Measurements from ENCODE around the gene ULK2.
A peak's percentile ranks its signal among the peaks of the same experiment; 100 is the strongest.

Gene ULK2

GRCh38 chr17:19747159-19747719 is 120.5 kb downstream of the ULK2 start:
- no peak for DNase-seq

GRCh38 chr17:19746517-19746916 is 121.2 kb downstream of the ULK2 start:
- DNase-seq: no peak

- DNase-seq: peak; percentile 61 to 87 (median 82)
Observed at GRCh38 chr17:19744922-19745757, 122.6 kb downstream of the ULK2 start.

GRCh38 chr17:19744492-19744891 is 123.2 kb downstream of the ULK2 start:
- DNase-seq: peak in 1 of 4 experiments; percentile 27

GRCh38 chr17:19743101-19744100 is 124.3 kb downstream of the ULK2 start:
- no peak for DNase-seq

- DNase-seq: no peak
Observed at GRCh38 chr17:19742495-19742894, 125.2 kb downstream of the ULK2 start.

GRCh38 chr17:19741832-19742457 is 125.8 kb downstream of the ULK2 start:
- no peak for DNase-seq

- DNase-seq: no peak
Observed at GRCh38 chr17:19740933-19741332, 126.8 kb downstream of the ULK2 start.

- no peak for DNase-seq
Observed at GRCh38 chr17:19739241-19740201, 128.2 kb downstream of the ULK2 start.

GRCh38 chr17:19738757-19739156 is 129.0 kb downstream of the ULK2 start:
- no peak for DNase-seq

- DNase-seq: no peak
Observed at GRCh38 chr17:19738073-19738449, 129.7 kb downstream of the ULK2 start.

- no peak for DNase-seq
Observed at GRCh38 chr17:19737305-19738072, 130.2 kb downstream of the ULK2 start.

GRCh38 chr17:19736071-19736470 is 131.7 kb downstream of the ULK2 start:
- DNase-seq: no peak

- no peak for DNase-seq
Observed at GRCh38 chr17:19733953-19734526, 133.7 kb downstream of the ULK2 start.

GRCh38 chr17:19731626-19732025 is 136.1 kb downstream of the ULK2 start:
- DNase-seq: no peak

GRCh38 chr17:19730843-19731242 is 136.9 kb downstream of the ULK2 start:
- DNase-seq: no peak

- no peak for DNase-seq
Observed at GRCh38 chr17:19729900-19730299, 137.8 kb downstream of the ULK2 start.

- no peak for DNase-seq
Observed at GRCh38 chr17:19728084-19728495, 139.6 kb downstream of the ULK2 start.

GRCh38 chr17:19727501-19728078 is 140.1 kb downstream of the ULK2 start:
- DNase-seq: no peak

All from activated naive CD4-positive, alpha-beta T cell (primary cell).